Lower leg skin (tissue), 4 donors: Measurements from ENCODE around the gene ABHD8. TPM values are rescaled to one million over a fixed set of nuclear protein-coding genes. Genes with fewer than 3 reads are reported as not detected.

Source experiments
- DNase-seq, 2 donors: peaks; one replicate each; pipeline ENCODE4 v3.0.0-alpha.2; 2019; ENCODE audit warnings: low spot score in 2 of 2
- H3K4me3 ChIP-seq: fragments of 200-600 bp; sonication (generic); 2 replicates; pipeline ENCODE4 v1.5.1; 2017; ENCODE audit warnings: mild to moderate bottlenecking, low read depth; ENCODE audit not compliant: poor library complexity, severe bottlenecking
- POLR2A ChIP-seq, 2 donors: fragments of 450-650 bp; IDR thresholded peaks; one replicate each; pipeline ENCODE4 v1.6.1; 2016 to 2017; ENCODE audit warnings: antibody characterized with exemption in 2 of 2, mild to moderate bottlenecking in 1 of 2, moderate library complexity in 1 of 2
- WGBS, 2 donors: methylation state at CpG; one replicate each; pipeline ENCODE4 v1.1.5; 2018; 5-methylcytosine and 5-hydroxymethylcytosine counted together
- intact Hi-C: fragments of 100-400 bp; cut with DNase I; formaldehyde crosslinking; loops from one replicate; pipeline ENCODE4 v1.15.0; 2023; ENCODE audit warnings: low total_unique reads
- total RNA-seq, 4 donors: library from RNA; depleted of rRNA; stranded (reverse); fragments of >200 nt; gene quantifications; one replicate each; pipeline ENCODE4 v1.1.0, GENCODE V29; 2016
- TF ChIP-seq, protein P1 (sequence below), 3 donors: fragments of 450-650 bp; IDR thresholded peaks; one replicate each; pipeline ENCODE4 v1.5.1; 2016; ENCODE audit warnings: antibody characterized with exemption in 3 of 3, mild to moderate bottlenecking in 3 of 3, moderate library complexity in 2 of 3

The ABHD8 gene
- total RNA-seq, 4 donors from 2014 or later: 20.2 to 34.9 (median 27.7) TPM

DNA sequence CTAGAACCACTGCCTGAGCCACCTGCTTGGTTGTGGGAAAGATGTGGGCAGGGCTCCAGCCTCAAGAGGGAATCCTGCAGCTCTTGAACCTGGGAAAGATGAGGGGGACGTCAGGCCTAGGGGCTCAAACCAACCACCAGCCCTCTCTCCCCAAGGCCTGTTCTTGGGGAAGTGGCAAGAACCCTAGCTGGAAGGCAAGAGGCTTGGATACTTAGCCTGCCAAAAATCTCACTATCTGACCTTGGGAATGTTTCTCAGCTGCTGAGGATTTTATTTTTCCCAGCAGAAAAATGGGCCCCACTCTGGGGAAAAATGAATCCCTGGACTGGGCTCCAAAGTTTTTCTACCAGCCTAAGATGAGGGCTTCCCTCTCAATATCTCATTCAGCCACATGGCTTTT, 43.3 kb downstream of the ABHD8 start:
- WGBS, 2 donors: 67 to 81% methylated on average over 1 of the region's 1 CpG
- intact Hi-C loops: no loop called here
- TF ChIP-seq, protein P1, sequence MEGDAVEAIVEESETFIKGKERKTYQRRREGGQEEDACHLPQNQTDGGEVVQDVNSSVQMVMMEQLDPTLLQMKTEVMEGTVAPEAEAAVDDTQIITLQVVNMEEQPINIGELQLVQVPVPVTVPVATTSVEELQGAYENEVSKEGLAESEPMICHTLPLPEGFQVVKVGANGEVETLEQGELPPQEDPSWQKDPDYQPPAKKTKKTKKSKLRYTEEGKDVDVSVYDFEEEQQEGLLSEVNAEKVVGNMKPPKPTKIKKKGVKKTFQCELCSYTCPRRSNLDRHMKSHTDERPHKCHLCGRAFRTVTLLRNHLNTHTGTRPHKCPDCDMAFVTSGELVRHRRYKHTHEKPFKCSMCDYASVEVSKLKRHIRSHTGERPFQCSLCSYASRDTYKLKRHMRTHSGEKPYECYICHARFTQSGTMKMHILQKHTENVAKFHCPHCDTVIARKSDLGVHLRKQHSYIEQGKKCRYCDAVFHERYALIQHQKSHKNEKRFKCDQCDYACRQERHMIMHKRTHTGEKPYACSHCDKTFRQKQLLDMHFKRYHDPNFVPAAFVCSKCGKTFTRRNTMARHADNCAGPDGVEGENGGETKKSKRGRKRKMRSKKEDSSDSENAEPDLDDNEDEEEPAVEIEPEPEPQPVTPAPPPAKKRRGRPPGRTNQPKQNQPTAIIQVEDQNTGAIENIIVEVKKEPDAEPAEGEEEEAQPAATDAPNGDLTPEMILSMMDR (IDR thresholded peaks at IDR 0.05): no peak
- no peak for TF ChIP-seq POLR2A (IDR thresholded peaks at IDR 0.05)
- no peak overlapping the region for H3K4me3 ChIP-seq
- DNase-seq: no peak

DNA sequence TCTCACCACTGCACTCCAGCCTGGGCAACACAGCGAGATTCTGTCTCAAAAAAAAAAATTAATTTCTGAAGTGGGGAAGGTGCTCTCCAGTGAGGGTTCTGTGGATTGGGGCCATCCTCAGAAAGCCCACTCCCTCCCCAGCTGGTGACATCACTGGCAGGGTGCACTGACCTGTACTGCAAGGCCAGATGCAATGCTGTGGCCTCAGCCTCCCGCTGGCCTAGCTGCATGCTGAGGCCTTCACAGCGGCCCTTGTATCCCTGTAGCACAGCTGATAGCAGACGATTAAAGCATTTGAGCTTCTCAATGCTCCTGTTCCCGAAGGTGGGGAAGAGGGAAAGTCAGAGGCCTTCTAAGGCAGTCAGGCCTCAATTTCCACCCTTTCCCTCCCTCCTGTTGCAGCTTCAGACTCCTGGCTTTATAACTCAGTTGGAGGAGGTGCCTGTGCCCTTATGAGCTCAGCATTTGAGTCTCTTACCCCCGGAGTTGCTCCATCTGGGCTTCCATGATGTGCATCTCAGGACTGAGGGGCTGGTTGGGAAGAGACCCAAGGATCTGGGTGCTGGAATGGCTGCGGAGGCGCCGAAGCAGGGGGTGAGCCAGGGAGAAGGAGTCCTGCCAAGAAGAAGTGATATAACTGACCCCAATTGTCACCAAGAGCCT, 44.0 kb downstream of the ABHD8 start:
- H3K4me3 ChIP-seq: no peak overlapping the region
- TF ChIP-seq POLR2A (IDR thresholded peaks at IDR 0.05): no peak
- TF ChIP-seq, protein P1 (IDR thresholded peaks at IDR 0.05): no peak
- intact Hi-C loops: no loop called here
- no peak for DNase-seq
- WGBS, 2 donors: 92 to 94% methylated on average over 9 of the region's 9 CpGs

GRCh38 chr19:17256130-17256529, 47.1 kb downstream of the ABHD8 start:
- no peak for TF ChIP-seq POLR2A (IDR thresholded peaks at IDR 0.05)
- TF ChIP-seq, protein P1 (IDR thresholded peaks at IDR 0.05): no peak
- WGBS, 2 donors: 81 to 85% methylated on average over 3 of the region's 3 CpGs
- intact Hi-C loops: no loop called here

DNA sequence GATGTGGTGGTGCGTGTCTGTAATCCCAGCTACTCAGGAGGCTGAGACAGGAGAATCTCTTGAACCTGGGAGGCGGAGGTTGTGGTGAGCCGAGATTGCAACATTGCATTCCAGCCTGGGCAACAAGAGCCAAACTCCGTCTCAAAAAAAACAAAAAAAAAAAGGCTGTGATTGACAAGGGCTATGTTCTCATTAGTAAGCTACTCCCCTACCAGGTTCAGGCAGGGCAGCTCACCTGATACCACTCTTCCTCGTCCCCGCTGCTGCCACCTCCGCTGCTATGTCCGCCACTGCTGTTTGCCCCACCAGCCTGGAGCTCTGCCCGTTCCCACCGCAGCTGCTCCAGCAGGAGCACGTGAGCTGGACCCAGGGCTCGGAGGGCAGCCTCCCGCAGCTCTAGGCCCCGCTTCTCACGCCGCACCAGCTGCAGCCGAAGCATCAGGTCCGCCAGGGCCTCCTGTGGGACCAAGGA, 48.0 kb downstream of the ABHD8 start:
- TF ChIP-seq, protein P1 (IDR thresholded peaks at IDR 0.05): no peak
- no peak for TF ChIP-seq POLR2A (IDR thresholded peaks at IDR 0.05)
- WGBS, 2 donors: 70 to 74% methylated on average over 18 of the region's 18 CpGs
- intact Hi-C loops: no loop called here
- H3K4me3 ChIP-seq: no peak overlapping the region
- no peak for DNase-seq

More at GRCh38 chr19:17256130-17256529, 47.1 kb downstream of the ABHD8 start:
- DNase-seq: no peak
- no peak overlapping the region for H3K4me3 ChIP-seq

- no peak for TF ChIP-seq POLR2A (IDR thresholded peaks at IDR 0.05)
- TF ChIP-seq, protein P1 (IDR thresholded peaks at IDR 0.05): no peak
- H3K4me3 ChIP-seq: no peak overlapping the region
- WGBS, 2 donors: 85 to 89% methylated on average over 10 of the region's 10 CpGs
- intact Hi-C loops: no loop called here
- DNase-seq: no peak
Observed at GRCh38 chr19:17254636-17255035, 48.6 kb downstream of the ABHD8 start.
